OCI-LY3 (cell line): ENCODE data around the gene KCTD21.

Experiments used
- CTCF ChIP-seq: fragments of 200-600, 300-600 bp; sonication (generic); IDR thresholded peaks from 2 replicates; pipeline ENCODE4 v1.5.1; 2014; ENCODE audit warnings: antibody characterized with exemption, low read length, low read depth
- EZH2phosphoT487 ChIP-seq: fragments of 200-600 bp; shearing (Covaris generic); IDR thresholded peaks from 2 replicates; pipeline ENCODE4 v1.6.1; 2018; ENCODE audit warnings: antibody characterized with exemption, mixed run types, low read depth

- TF ChIP-seq CTCF (no peak), EZH2phosphoT487 (no peak)
Observed at GRCh38 chr11:78205256-78205655, 16.8 kb upstream of the KCTD21 start.
